H1 (cell line): ENCODE data around the gene GFAP. TPM values are rescaled to one million over a fixed set of nuclear protein-coding genes. Genes with fewer than 3 reads are reported as not detected.

Experiments used
- CTCF ChIA-PET: fragments of 300-600 bp; sonication (Branson Sonifier 250); formaldehyde crosslinking; loops from one replicate; lab custom pipeline; 2021; ENCODE audit not compliant: partially characterized antibody; lab: Charles Lee
- POLR2A ChIA-PET: fragments of 300-600 bp; sonication (Branson Sonifier 250); formaldehyde crosslinking; loops from one replicate; lab custom pipeline; 2021; ENCODE audit warnings: inconsistent platforms; ENCODE audit not compliant: partially characterized antibody; lab: Charles Lee
- DNase-seq, 2 experiments: peaks; one replicate each; pipeline versions ENCODE4 v3.0.0 to v3.0.0-alpha.2; 2010 to 2022; ENCODE audit warnings: low spot score in 2 of 2, low read depth in 1 of 2, mixed read lengths in 1 of 2
- FAIRE-seq: peaks from 2 replicates; lab custom pipeline; 2011; peaks lifted over from hg19 to GRCh38; lab: Jason Lieb, UNC
- H2AFZ ChIP-seq: 2 replicates; pipeline ENCODE4 v1.8.1; 2012; ENCODE audit warnings: low read length, inconsistent platforms
- H2AK5ac ChIP-seq: 2 replicates; pipeline ENCODE4 v1.6.1; 2013; ENCODE audit warnings: low read depth, low read length
- H2BK120ac ChIP-seq: replicated peaks from 2 replicates; pipeline ENCODE3; 2013; ENCODE audit warnings: low read depth, low read length, inconsistent platforms
- H2BK12ac ChIP-seq: 2 replicates; pipeline ENCODE4 v1.6.1; 2013; ENCODE audit warnings: low read depth, low read length
- H2BK15ac ChIP-seq: 2 replicates; pipeline ENCODE4 v1.6.1; 2013; ENCODE audit warnings: low read length
- H2BK20ac ChIP-seq: 2 replicates; pipeline ENCODE4 v1.6.1; 2013; ENCODE audit warnings: low read length
- H2BK5ac ChIP-seq: 2 replicates; pipeline ENCODE4 v1.6.1; 2013; ENCODE audit warnings: low read depth, low read length
- H3K14ac ChIP-seq: 2 replicates; pipeline ENCODE4 v1.6.1; 2013; ENCODE audit warnings: inconsistent platforms; ENCODE audit not compliant: insufficient read length
- H3K18ac ChIP-seq: 2 replicates; pipeline ENCODE4 v1.6.1; 2013; ENCODE audit warnings: low read length; ENCODE audit errors: extremely low read depth
- H3K23ac ChIP-seq: 2 replicates; pipeline ENCODE4 v1.6.1; 2013; ENCODE audit warnings: inconsistent platforms; ENCODE audit not compliant: insufficient read length
- H3K23me2 ChIP-seq: 2 replicates; pipeline ENCODE4 v1.6.1; 2013; ENCODE audit warnings: low read depth, low read length
- H3K27ac ChIP-seq: 2 replicates; pipeline ENCODE4 v1.6.1; 2011; ENCODE audit warnings: low read depth, low read length, inconsistent platforms
- H3K27me3 ChIP-seq, 4 experiments: replicated peaks in 1 of 4; 1 replicate in 1 of 4; 2 replicates in 3 of 4; pipeline versions ENCODE4 v1.6.1 to v1.8.1; 2011 to 2013; ENCODE audit warnings: low read length in 3 of 4, mild to moderate bottlenecking in 3 of 4, inconsistent platforms in 2 of 4, mixed read lengths in 2 of 4, moderate library complexity in 1 of 4; ENCODE audit not compliant: control insufficient read depth in 3 of 4, insufficient read depth in 3 of 4; ENCODE audit errors: extremely low read depth in 1 of 4
- H3K36me3 ChIP-seq, 4 experiments: 2 replicates each; pipeline versions ENCODE4 v1.6.1 to v1.8.1; 2011 to 2013; ENCODE audit warnings: mild to moderate bottlenecking in 4 of 4, low read length in 3 of 4, moderate library complexity in 2 of 4, control low read depth in 1 of 4, inconsistent platforms in 1 of 4; ENCODE audit not compliant: insufficient read depth in 4 of 4, control insufficient read depth in 2 of 4
- H3K4ac ChIP-seq: replicated peaks from 2 replicates; pipeline ENCODE3; 2013; ENCODE audit warnings: low read length, low read depth, mixed read lengths, inconsistent platforms; ENCODE audit not compliant: insufficient read length
- H3K4me1 ChIP-seq, 4 experiments: replicated peaks in 1 of 4; 1 replicate in 1 of 4; 2 replicates in 3 of 4; pipeline versions ENCODE4 v1.6.1 to v1.8.1; 2011 to 2013; ENCODE audit warnings: low read length in 3 of 4, inconsistent platforms in 2 of 4, mixed read lengths in 1 of 4; ENCODE audit not compliant: insufficient read depth in 4 of 4, control insufficient read depth in 3 of 4
- H3K4me2 ChIP-seq, 2 experiments: 2 replicates each; pipeline versions ENCODE4 v1.6.1 to v1.8.1; 2011 to 2013; ENCODE audit warnings: low read depth in 2 of 2, low read length in 2 of 2, control low read depth in 1 of 2, inconsistent platforms in 1 of 2, mild to moderate bottlenecking in 1 of 2; ENCODE audit not compliant: insufficient read depth in 1 of 2
- H3K4me3 ChIP-seq, 4 experiments: fragments of 200-600, 300-600 bp in 1 of 4; sonication (generic), shearing (Covaris generic), sonication (Bioruptor Twin) in 1 of 4; 2 replicates each; pipeline versions ENCODE4 v1.5.1 to v1.8.1; 2011 to 2016; ENCODE audit warnings: low read length in 4 of 4, low read depth in 3 of 4, control low read depth in 2 of 4, inconsistent platforms in 2 of 4, mild to moderate bottlenecking in 2 of 4, mixed read lengths in 1 of 4, moderate library complexity in 1 of 4; ENCODE audit not compliant: insufficient read depth in 2 of 4; ENCODE audit errors: extremely low read depth in 1 of 4
- H3K56ac ChIP-seq: replicated peaks from 2 replicates; pipeline ENCODE3; 2013; ENCODE audit warnings: low read depth, mild to moderate bottlenecking, mixed read lengths, low read length, inconsistent platforms; ENCODE audit not compliant: insufficient read length
- H3K79me1 ChIP-seq: 2 replicates; pipeline ENCODE4 v1.6.1; 2013; ENCODE audit warnings: low read depth, low read length, control low read depth
- H3K79me2 ChIP-seq, 2 experiments: 2 replicates each; pipeline versions ENCODE4 v1.6.1 to v1.8.1; 2012 to 2013; ENCODE audit warnings: low read length in 2 of 2, mild to moderate bottlenecking in 2 of 2, inconsistent platforms in 1 of 2; ENCODE audit not compliant: insufficient read depth in 2 of 2, control insufficient read depth in 1 of 2
- H3K9ac ChIP-seq, 4 experiments: replicated peaks in 1 of 4; 1 replicate in 1 of 4; 2 replicates in 3 of 4; pipeline versions ENCODE4 v1.6.1 to v1.8.1; 2011 to 2013; ENCODE audit warnings: low read depth in 3 of 4, low read length in 3 of 4, control low read depth in 2 of 4, mild to moderate bottlenecking in 2 of 4, moderate library complexity in 2 of 4, inconsistent platforms in 1 of 4; ENCODE audit errors: extremely low read depth in 1 of 4
- H3K9me3 ChIP-seq, 2 experiments: 2 replicates each; pipeline versions ENCODE4 v1.6.1 to v1.8.1; 2012 to 2013; ENCODE audit warnings: mild to moderate bottlenecking in 2 of 2, moderate library complexity in 2 of 2, control low read depth in 1 of 2, inconsistent platforms in 1 of 2, low read depth in 1 of 2, low read length in 1 of 2, mixed read lengths in 1 of 2; ENCODE audit not compliant: insufficient read depth in 2 of 2
- H4K20me1 ChIP-seq, 2 experiments: replicated peaks in 1 of 2; 2 replicates each; pipeline versions ENCODE3 to v1.8.1; 2011 to 2013; ENCODE audit warnings: inconsistent platforms in 2 of 2, low read length in 2 of 2, mild to moderate bottlenecking in 1 of 2; ENCODE audit not compliant: insufficient read depth in 2 of 2, control insufficient read depth in 1 of 2
- H4K5ac ChIP-seq: 2 replicates; pipeline ENCODE4 v1.6.1; 2013; ENCODE audit warnings: low read length, low read depth, mixed read lengths, inconsistent platforms; ENCODE audit not compliant: insufficient read length
- H4K8ac ChIP-seq: 2 replicates; pipeline ENCODE4 v1.8.0; 2013; ENCODE audit warnings: mild to moderate bottlenecking, moderate library complexity, low read length, inconsistent platforms; ENCODE audit not compliant: insufficient read depth; ENCODE audit errors: extremely low read depth
- H4K91ac ChIP-seq: replicated peaks from 2 replicates; pipeline ENCODE3; 2013; ENCODE audit warnings: low read length, mixed read lengths, inconsistent platforms; ENCODE audit not compliant: insufficient read length
- SUZ12 ChIP-seq: fragments of 200-600 bp; sonication (generic); IDR thresholded peaks from 2 replicates; pipeline ENCODE4 v1.6.1; 2012; ENCODE audit warnings: mild to moderate bottlenecking, inconsistent platforms, low read length, moderate library complexity, mixed read lengths
- WGBS, 2 experiments: shearing (Covaris generic) in 1 of 2; methylation state at CpG; one replicate each; pipeline versions ENCODE4 v1.1.6 to v1.1.7; 2013 to 2015; ENCODE audit warnings: low lambda C conversion rate in 2 of 2, mixed read lengths in 2 of 2, inconsistent platforms in 1 of 2, low coverage in 1 of 2, missing lambda C conversion rate in 1 of 2; ENCODE audit not compliant: insufficient replicate concordance in 2 of 2, insufficient coverage in 1 of 2, insufficient read length in 1 of 2; ENCODE audit errors: extremely low coverage in 1 of 2, missing lambda C conversion rate in 1 of 2; 5-methylcytosine and 5-hydroxymethylcytosine counted together
- polyA plus RNA-seq, 7 experiments: library from polyadenylated mRNA; depleted of rRNA in 3 of 7; stranded (reverse) in 5 of 7; unstranded in 2 of 7; fragments of >200 nt in 5 of 7; fragments of 200-250 nt in 2 of 7; gene quantifications; 1 replicate in 5 of 7; 2 replicates in 1 of 7; 4 replicates in 1 of 7; pipeline versions ENCODE4 v1.2.1 to v1.2.3, GENCODE V29; 2011 to 2013; ENCODE audit warnings: missing spikeins in 2 of 7, mixed read lengths in 2 of 7
- total RNA-seq: library from RNA; stranded (reverse); fragmentation: NEBNext Ultra II Directional; extraction: Animal tissue kit (Norgen Biotek cat#: 25700); gene quantifications from 2 replicates; pipeline ENCODE4 v1.2.1, GENCODE V29; 2021

GFAP gene
- total and polyA plus RNA-seq, 2 of the 8 experiments (the other 6 are each of a cell fraction or from before 2014, with no cell fraction given), result 1.3 to 1.5 TPM

DNA sequence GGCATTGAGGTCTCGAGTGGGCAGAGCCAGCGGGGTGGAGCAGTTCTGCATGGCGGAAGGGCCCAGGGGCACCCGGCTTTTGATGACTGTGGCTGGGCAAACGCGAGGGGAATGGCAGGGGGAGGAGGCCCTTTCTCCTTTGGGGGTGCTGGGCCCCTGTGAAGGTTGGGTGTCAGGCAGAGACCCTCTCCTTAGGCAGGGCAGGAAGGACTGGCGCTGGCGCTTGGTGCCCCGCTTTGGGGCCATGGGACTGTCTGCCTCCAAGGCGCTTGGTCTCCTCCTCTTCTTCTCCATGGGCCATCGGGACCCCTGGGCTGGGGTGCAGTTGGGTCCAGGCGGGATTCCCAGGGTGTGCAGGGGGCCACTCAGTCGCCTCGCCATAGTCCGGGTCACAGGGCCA, 12.8 kb upstream of the GFAP start:
- no peak overlapping the region for H3K4me3 ChIP-seq
- no peak for FAIRE-seq
- no peak overlapping the region for H4K8ac ChIP-seq
- no peak overlapping the region for H2BK15ac ChIP-seq
- H4K5ac ChIP-seq, result no peak overlapping the region
- H3K4me2 ChIP-seq, result no peak overlapping the region
- peaks cover 20 to 63% (median 56%) of the 10 kb centered on the region in 4 experiments for H3K36me3 ChIP-seq
- no peak overlapping the region for H2AFZ ChIP-seq
- H4K20me1 ChIP-seq, result peaks cover 0 to 9% of the 10 kb centered on the region in 2 experiments
- no peaks in the 10 kb centered on the region for H3K79me1 ChIP-seq
- no peaks in the 10 kb centered on the region for H3K23me2 ChIP-seq
- no peaks in the 10 kb centered on the region for H3K79me2 ChIP-seq
- H4K91ac ChIP-seq, result no peak overlapping the region
- 93% methylated on average over 13 of the region's 15 CpGs; no CpG with 5 or more reads in 1 of the 2 experiments for WGBS, 2 experiments
- no peak overlapping the region for H3K23ac ChIP-seq
- no peak overlapping the region for H2BK5ac ChIP-seq
- no peaks in the 10 kb centered on the region; a peak in 4 of 7 replicates for H3K4me1 ChIP-seq
- H2BK12ac ChIP-seq, result no peak overlapping the region
- H2BK120ac ChIP-seq, result no peak overlapping the region
- POLR2A ChIA-PET, result no interaction called here
- no peak overlapping the region for H3K18ac ChIP-seq
- DNase-seq, result no peak
- no peak overlapping the region for H2AK5ac ChIP-seq
- H3K27ac ChIP-seq, result no peak overlapping the region
- no peak overlapping the region for H3K9ac ChIP-seq
- CTCF ChIA-PET, result interaction anchor here (1.0 to 13.0 kb wide), 6 partner anchors 7 to 171 kb away, joined by 5 to 243 read pairs (median 14); no protein-coding TSS in a partner anchor
- TF ChIP-seq SUZ12, result no peak
- H3K27me3 ChIP-seq, result no peaks in the 10 kb centered on the region
- no peak overlapping the region for H3K4ac ChIP-seq
- H3K14ac ChIP-seq, result no peak overlapping the region
- no peak overlapping the region for H2BK20ac ChIP-seq
- no peak overlapping the region for H3K56ac ChIP-seq
- H3K9me3 ChIP-seq, result no peaks in the 10 kb centered on the region
